ENCODE results near the gene MYL10. TPM values are rescaled to one million over a fixed set of nuclear protein-coding genes. Genes with fewer than 3 reads are reported as not detected.
"Not testable (repeated sequence)": the region's sequence is repeated elsewhere in the genome, so short reads cannot be mapped to it uniquely, and the experiment has no call there.

The MYL10 gene
- total RNA-seq, 1 donor: not detected

DNA sequence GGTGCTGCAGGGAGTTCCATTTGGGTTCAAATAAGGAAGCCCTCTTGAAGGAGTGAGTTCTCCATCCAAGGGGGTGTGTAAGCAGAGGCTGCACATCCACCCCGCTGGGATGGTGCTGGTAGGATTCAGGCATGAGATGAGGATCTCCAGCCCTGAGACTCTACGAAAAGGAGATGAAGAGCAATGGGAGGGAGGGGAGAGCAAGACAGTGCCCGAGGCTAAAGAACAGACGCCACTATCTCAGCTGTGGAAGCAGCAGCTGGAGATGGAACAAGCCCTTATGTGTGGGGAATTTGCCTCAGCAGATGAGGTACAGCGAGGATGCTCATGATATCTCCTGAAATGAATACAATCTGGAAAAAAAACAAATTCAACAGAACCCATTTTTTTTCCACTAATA lies 28.1 kb upstream of the MYL10 start:
- DNase-seq (ENCODE audit: low read depth in 2 of 3, low spot score in 2 of 3): no peak

- DNase-seq (ENCODE audit: low read depth in 2 of 3, low spot score in 2 of 3): no peak
Measured at GRCh38 chr7:101651112-101651511, 22.0 kb upstream of the MYL10 start.

GRCh38 chr7:101650579-101651081 lies 21.5 kb upstream of the MYL10 start:
- peak in 1 of 3 donors; percentile 25 for DNase-seq (ENCODE audit: low read depth in 2 of 3, low spot score in 2 of 3)

GRCh38 chr7:101647876-101648275 lies 18.8 kb upstream of the MYL10 start:
- DNase-seq (ENCODE audit: low read depth in 2 of 3, low spot score in 2 of 3): not testable (repeated sequence)

GRCh38 chr7:101645951-101646350 lies 16.9 kb upstream of the MYL10 start:
- DNase-seq (ENCODE audit: low read depth in 2 of 3, low spot score in 2 of 3): no peak

DNA sequence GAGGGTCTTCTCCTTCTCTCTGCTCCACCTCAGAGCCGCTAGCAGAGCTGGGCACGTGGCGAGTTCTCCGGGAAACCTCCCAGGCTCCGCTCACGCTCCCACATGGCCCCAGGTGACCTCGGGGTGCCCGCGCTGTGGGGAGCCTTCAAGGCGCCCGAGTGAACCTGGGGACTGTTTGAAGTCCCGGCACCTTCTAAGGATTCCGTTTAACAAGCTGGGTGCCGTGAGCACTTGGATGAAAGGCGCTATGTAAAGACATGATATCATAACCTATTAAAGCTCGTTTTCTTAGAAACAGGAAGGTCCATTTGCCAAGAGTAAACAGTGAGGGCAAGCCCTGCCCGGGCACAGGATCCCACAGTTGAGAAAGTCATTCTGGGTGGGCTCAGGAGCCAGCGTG lies 15.8 kb upstream of the MYL10 start:
- DNase-seq (ENCODE audit: low read depth in 2 of 3, low spot score in 2 of 3): no peak

GRCh38 chr7:101639127-101639526 lies 10.0 kb upstream of the MYL10 start:
- DNase-seq (ENCODE audit: low read depth in 2 of 3, low spot score in 2 of 3): not testable (repeated sequence)

GRCh38 chr7:101636822-101637623 lies 7.9 kb upstream of the MYL10 start:
- DNase-seq (ENCODE audit: low read depth in 2 of 3, low spot score in 2 of 3): no peak

GRCh38 chr7:101635484-101635883 lies 6.4 kb upstream of the MYL10 start:
- no peak for DNase-seq (ENCODE audit: low read depth in 2 of 3, low spot score in 2 of 3)

- no peak for DNase-seq (ENCODE audit: low read depth in 2 of 3, low spot score in 2 of 3)
Measured at GRCh38 chr7:101634196-101634717, 5.2 kb upstream of the MYL10 start.

DNA sequence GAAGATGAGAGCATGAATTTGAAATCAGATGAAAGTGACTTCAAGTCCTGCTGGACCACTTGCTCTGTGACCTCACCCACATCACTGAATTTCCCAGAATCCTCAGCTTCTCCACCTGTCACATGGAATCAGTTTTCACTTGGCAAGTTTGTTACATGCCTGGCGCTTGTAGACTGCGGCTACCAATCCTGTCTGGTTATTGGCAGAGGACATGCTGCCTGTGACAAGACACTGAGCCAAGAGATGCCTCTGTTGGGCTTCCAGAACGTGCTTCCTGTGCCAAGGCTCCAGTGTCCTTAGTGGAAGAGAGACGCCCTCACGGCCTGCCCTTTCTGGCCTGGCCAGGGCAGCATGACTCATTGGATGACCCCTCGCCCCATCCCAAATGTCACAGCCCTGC lies 4.4 kb upstream of the MYL10 start:
- no peak for DNase-seq (ENCODE audit: low read depth in 2 of 3, low spot score in 2 of 3)

DNA sequence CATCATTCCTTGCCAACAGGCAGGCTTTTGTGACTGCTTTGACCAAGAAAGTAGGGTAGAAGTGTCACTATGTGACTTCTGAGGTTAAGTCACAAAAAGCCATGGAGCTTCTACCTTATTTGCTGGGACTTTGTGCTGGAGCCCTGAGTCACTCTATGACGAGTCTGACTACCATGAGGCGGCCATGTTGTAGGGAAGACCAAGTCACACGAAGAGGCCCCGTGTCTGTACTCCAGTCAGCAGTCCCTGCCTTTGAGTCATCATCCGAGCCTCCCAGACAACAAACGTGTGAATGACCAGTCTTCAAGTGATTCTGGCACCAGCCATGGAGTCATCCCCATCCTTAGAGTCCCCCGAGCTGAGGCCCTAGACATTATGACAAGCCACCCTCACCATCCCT lies 3.5 kb upstream of the MYL10 start:
- no peak for DNase-seq (ENCODE audit: low read depth in 2 of 3, low spot score in 2 of 3)

GRCh38 chr7:101631224-101631714 lies 2.2 kb upstream of the MYL10 start:
- DNase-seq (ENCODE audit: low read depth in 2 of 3, low spot score in 2 of 3): no peak

- DNase-seq (ENCODE audit: low read depth in 2 of 3, low spot score in 2 of 3): peak in 2 of 3 donors; percentile 12 to 43
Measured at GRCh38 chr7:101630591-101630990, 1.5 kb upstream of the MYL10 start.

DNA sequence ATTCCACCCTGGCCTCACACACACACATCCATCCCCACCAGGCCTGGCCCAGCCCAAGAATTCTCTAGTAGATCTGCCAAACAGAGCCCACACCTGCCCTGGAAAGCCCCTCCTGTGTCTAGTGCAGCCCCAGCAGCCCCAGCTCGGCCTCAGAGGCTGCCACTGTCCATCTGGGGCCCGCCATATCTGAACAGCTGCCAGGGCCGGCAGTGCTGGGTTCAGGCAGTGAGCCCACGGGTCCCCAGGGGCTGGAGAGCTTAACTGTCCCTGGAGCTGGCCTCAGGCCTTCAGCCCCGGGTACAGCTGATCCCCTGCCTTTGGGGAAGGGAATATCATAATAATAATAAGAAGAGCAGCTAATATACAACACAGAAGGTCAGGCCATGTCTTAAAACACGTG lies 574 bp downstream of the MYL10 start:
- DNase-seq (ENCODE audit: low read depth in 2 of 3, low spot score in 2 of 3): no peak

DNA sequence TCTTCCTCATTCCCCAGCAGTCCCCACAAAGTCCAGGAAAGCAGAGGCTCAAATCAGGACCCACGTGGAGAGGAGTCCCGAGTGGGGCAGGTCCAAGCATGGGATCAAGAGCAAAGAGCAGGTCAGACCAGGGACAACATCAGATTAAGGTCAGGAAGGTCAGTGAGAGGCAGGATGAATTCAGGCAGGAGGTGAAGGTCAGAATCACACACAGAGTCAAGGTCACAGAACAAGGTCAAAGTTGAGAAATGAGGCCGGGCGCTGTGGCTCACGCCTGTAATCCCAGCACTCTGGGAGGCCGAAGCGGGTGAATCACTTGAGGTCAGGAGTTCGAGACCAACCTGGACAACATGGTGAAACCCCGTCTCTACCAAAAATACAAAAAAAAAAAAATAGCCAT lies 2.3 kb downstream of the MYL10 start:
- DNase-seq (ENCODE audit: low read depth in 2 of 3, low spot score in 2 of 3): no peak

GRCh38 chr7:101626069-101626671 lies 2.9 kb downstream of the MYL10 start:
- no peak for DNase-seq (ENCODE audit: low read depth in 2 of 3, low spot score in 2 of 3)

DNA sequence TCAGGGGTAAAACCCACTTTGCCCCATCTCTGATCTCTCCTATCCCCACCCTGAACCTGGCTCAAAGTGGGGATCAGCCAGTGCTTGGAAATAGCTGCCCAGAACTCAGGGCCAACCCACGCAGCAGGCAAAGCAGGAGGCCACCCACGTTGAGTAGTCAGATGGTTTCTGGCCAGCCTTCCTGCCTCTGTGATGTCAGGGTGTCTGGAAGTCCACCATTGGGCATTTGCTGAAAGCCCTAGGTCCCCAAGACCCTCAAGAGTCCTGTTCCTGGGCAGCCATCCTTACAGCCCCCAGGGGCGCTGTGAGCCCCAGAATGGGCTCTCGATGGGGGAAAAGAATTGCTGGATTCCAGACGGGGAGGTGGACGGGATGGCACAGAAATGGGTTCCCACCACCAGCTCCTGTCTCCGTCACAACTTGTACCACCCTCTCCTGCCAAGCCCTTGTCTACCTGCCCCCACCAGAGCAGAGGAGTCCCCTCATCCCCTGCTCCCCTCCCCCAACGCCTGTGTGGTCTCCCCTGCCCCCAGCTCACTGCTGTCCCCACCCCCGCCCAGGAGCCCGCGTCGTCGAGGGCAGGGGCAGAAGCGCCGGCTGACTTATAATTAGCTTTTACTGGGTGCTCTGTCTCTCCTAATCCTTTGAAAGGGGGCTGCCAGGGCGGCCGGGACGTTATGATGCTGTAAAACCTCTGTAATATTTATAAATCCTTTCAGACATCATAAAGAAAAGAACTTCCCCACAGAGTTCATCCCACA lies 3.9 kb downstream of the MYL10 start:
- peak in 2 of 3 donors; percentile 18 to 34 for DNase-seq (ENCODE audit: low read depth in 2 of 3, low spot score in 2 of 3)

DNA sequence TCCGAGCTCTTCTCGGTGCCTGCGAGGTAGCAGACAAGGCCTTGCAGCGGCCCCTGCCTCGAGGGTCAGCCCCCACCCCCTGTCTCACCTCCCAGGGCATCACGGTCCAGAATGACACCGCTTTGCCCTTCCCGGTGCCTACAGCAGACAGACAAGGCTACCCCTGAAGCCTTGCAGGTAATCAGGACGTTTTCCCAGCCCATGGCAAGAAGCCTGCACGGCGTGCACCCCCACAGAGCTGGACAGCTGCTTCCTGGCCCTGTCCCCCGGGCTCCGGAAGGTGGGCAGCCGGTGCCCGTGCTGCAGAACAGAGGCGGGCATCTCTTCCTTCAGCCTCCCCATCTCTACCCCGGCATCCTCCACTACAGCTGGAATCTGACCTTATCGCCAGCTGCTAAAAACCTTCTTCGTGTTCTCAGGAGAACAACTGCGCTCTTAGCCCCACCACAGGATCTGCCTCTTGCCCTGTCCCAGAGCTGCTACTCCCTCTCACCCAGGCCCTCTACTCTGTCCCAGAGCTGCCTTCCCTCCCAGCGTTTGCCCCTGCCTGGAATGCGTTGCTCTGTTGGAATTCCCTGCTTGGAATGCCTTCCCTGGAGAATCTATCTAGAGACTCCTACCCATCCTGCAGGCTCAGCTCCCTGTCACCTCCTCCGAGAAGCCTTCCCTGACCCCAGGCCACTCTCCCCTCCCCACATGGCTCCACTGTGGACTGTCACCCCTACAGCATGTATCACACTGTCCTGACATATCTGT lies 4.7 kb downstream of the MYL10 start:
- DNase-seq (ENCODE audit: low read depth in 2 of 3, low spot score in 2 of 3): no peak

DNA sequence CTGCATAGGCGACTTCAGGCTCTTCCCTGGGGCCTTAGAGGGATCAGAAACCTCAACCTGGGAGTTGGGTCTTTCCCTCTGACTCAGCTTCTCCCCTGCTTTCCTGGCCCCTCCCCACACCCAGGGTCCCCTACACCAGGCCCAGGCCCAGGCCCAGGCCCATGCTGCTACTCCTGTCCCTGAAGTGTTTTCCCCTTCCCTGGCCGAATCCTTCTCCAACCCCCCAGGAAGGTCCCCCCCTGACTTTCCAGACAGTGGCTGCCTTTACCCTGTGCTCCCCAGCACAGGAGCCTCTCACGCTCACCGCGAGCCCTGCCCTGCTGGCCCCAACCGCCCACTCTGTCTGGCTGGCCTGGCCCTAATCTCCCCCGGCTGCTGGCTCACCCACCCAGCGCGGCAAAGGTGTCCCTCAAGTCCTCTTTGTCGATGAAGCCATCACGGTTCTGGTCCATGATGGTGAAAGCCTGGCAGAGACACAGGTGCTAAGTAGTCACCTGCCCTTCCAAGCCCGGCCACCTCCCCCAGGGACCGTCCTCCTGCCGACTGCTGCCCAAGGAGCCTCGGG lies 6.4 kb downstream of the MYL10 start:
- no peak for DNase-seq (ENCODE audit: low read depth in 2 of 3, low spot score in 2 of 3)

Measured in hematopoietic multipotent progenitor cell (in vitro differentiated cells).